ENCODE data around the gene SMARCA2. TPM values are rescaled to one million over a fixed set of nuclear protein-coding genes. Genes with fewer than 3 reads are reported as not detected.

SMARCA2 gene
- polyA plus RNA-seq, 1 donor from 2014 or later: 150 TPM

DNA sequence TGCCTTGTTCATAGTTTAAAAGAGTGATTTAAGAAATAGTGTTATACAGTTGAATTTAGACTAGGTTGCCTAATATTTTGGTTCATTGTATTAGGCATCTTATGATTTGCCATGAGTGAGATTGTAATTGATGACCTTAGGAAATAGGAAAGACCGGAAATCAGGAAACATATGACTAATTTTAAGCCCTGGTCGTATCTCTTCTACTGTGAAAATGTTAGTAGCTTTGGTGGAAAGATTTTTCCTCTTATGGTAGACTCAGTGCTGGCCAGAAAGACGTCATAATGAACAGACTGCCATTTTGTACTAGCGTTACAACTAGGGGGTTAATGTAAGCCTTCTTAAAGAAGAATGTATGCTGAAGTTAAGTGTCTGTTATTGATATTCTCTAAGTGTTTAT is 21.7 kb downstream of the SMARCA2 start:
- Histone ChIP-seq H3K9me2 (ENCODE audit: insufficient read depth, low read length) (no peaks in the 10 kb centered on the region), H2AFZ (ENCODE audit: low read depth, low read length) (no peak overlapping the region), H4K20me1 (ENCODE audit: insufficient read depth) (no peaks in the 10 kb centered on the region), H3K79me2 (replicated peaks; ENCODE audit: insufficient read depth, low read length) (no peaks in the 10 kb centered on the region), H3F3A (ENCODE audit: insufficient read depth, low read length, poor library complexity, severe bottlenecking) (no peaks in the 10 kb centered on the region), H3K4me2 (ENCODE audit: low read length) (no peak overlapping the region), H3K9ac (ENCODE audit: low read length) (no peak overlapping the region), H3K9me3 (ENCODE audit: low read length) (no peaks in the 10 kb centered on the region), H3K4me3 (ENCODE audit: low read length) (no peak overlapping the region), H3K27me3 (ENCODE audit: insufficient read depth, low read depth, low read length) (no peaks in the 10 kb centered on the region), H3K27ac (ENCODE audit: low read length) (no peak overlapping the region), H3K36me3 (ENCODE audit: insufficient read depth, low read length) (peaks cover 3% of the 10 kb centered on the region)
- TF ChIP-seq MXI1 (conservative IDR thresholded peaks at IDR 0.05; ENCODE audit: poor library complexity, severe bottlenecking) (no peak), SMC3 (conservative IDR thresholded peaks at IDR 0.05; ENCODE audit: poor library complexity) (no peak), RAD21 (conservative IDR thresholded peaks at IDR 0.05) (no peak), EZH2 (IDR thresholded peaks at IDR 0.05; ENCODE audit: borderline replicate concordance, insufficient read depth, low read length, poor library complexity, severe bottlenecking) (no peak), EP300 (conservative IDR thresholded peaks at IDR 0.05; ENCODE audit: poor library complexity, severe bottlenecking) (no peak), TAF1 (IDR thresholded peaks at IDR 0.05; ENCODE audit: low read depth) (no peak), POLR2AphosphoS5 (IDR thresholded peaks at IDR 0.05) (no peak)
- TF ChIP-seq, protein P1, sequence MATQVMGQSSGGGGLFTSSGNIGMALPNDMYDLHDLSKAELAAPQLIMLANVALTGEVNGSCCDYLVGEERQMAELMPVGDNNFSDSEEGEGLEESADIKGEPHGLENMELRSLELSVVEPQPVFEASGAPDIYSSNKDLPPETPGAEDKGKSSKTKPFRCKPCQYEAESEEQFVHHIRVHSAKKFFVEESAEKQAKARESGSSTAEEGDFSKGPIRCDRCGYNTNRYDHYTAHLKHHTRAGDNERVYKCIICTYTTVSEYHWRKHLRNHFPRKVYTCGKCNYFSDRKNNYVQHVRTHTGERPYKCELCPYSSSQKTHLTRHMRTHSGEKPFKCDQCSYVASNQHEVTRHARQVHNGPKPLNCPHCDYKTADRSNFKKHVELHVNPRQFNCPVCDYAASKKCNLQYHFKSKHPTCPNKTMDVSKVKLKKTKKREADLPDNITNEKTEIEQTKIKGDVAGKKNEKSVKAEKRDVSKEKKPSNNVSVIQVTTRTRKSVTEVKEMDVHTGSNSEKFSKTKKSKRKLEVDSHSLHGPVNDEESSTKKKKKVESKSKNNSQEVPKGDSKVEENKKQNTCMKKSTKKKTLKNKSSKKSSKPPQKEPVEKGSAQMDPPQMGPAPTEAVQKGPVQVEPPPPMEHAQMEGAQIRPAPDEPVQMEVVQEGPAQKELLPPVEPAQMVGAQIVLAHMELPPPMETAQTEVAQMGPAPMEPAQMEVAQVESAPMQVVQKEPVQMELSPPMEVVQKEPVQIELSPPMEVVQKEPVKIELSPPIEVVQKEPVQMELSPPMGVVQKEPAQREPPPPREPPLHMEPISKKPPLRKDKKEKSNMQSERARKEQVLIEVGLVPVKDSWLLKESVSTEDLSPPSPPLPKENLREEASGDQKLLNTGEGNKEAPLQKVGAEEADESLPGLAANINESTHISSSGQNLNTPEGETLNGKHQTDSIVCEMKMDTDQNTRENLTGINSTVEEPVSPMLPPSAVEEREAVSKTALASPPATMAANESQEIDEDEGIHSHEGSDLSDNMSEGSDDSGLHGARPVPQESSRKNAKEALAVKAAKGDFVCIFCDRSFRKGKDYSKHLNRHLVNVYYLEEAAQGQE (IDR thresholded peaks at IDR 0.05; ENCODE audit: borderline replicate concordance): no peak
- TF ChIP-seq, protein P2, sequence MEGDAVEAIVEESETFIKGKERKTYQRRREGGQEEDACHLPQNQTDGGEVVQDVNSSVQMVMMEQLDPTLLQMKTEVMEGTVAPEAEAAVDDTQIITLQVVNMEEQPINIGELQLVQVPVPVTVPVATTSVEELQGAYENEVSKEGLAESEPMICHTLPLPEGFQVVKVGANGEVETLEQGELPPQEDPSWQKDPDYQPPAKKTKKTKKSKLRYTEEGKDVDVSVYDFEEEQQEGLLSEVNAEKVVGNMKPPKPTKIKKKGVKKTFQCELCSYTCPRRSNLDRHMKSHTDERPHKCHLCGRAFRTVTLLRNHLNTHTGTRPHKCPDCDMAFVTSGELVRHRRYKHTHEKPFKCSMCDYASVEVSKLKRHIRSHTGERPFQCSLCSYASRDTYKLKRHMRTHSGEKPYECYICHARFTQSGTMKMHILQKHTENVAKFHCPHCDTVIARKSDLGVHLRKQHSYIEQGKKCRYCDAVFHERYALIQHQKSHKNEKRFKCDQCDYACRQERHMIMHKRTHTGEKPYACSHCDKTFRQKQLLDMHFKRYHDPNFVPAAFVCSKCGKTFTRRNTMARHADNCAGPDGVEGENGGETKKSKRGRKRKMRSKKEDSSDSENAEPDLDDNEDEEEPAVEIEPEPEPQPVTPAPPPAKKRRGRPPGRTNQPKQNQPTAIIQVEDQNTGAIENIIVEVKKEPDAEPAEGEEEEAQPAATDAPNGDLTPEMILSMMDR (IDR thresholded peaks at IDR 0.05; ENCODE audit: poor library complexity, severe bottlenecking): no peak

DNA sequence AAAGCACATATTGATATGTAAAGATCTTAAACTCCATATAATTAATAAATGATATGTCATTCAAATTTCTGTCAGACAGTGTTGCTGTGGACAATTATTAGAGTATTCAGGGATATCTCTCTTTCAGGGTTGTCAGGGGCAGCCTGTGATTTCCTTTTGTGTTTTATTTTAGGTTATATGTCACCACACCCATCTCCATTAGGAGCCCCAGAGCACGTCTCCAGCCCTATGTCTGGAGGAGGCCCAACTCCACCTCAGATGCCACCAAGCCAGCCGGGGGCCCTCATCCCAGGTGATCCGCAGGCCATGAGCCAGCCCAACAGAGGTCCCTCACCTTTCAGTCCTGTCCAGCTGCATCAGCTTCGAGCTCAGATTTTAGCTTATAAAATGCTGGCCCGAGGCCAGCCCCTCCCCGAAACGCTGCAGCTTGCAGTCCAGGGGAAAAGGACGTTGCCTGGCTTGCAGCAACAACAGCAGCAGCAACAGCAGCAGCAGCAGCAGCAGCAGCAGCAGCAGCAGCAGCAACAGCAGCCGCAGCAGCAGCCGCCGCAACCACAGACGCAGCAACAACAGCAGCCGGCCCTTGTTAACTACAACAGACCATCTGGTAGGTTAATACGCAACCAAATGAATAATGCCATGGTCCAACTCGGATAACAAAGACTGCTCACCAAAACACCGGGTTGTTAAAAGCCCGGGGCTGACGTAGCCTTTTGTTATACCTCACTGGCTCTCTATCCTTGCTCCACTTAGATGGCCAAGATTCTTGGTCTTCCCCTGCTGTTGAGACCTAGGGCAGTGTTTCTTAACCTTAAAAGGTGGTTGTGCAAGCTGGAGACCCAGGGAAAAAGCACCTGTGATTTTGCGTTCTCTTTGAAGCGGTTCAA is 24.4 kb downstream of the SMARCA2 start:
- Histone ChIP-seq H4K20me1 (ENCODE audit: insufficient read depth) (no peaks in the 10 kb centered on the region), H3F3A (ENCODE audit: insufficient read depth, low read length, poor library complexity, severe bottlenecking) (no peaks in the 10 kb centered on the region), H3K4me3 (ENCODE audit: low read length) (no peak overlapping the region), H3K9ac (ENCODE audit: low read length) (no peak overlapping the region), H3K9me2 (ENCODE audit: insufficient read depth, low read length) (no peaks in the 10 kb centered on the region), H3K9me3 (ENCODE audit: low read length) (no peaks in the 10 kb centered on the region), H3K27ac (ENCODE audit: low read length) (no peak overlapping the region), H3K27me3 (ENCODE audit: insufficient read depth, low read depth, low read length) (no peaks in the 10 kb centered on the region), H3K4me2 (ENCODE audit: low read length) (no peak overlapping the region), H2AFZ (ENCODE audit: low read depth, low read length) (no peak overlapping the region), H3K79me2 (replicated peaks; ENCODE audit: insufficient read depth, low read length) (no peaks in the 10 kb centered on the region), H3K36me3 (ENCODE audit: insufficient read depth, low read length) (no peaks in the 10 kb centered on the region)
- TF ChIP-seq EP300 (conservative IDR thresholded peaks at IDR 0.05; ENCODE audit: poor library complexity, severe bottlenecking) (no peak), SMC3 (conservative IDR thresholded peaks at IDR 0.05; ENCODE audit: poor library complexity) (no peak), TAF1 (IDR thresholded peaks at IDR 0.05; ENCODE audit: low read depth) (no peak), EZH2 (IDR thresholded peaks at IDR 0.05; ENCODE audit: borderline replicate concordance, insufficient read depth, low read length, poor library complexity, severe bottlenecking) (no peak), POLR2AphosphoS5 (IDR thresholded peaks at IDR 0.05) (no peak), MXI1 (conservative IDR thresholded peaks at IDR 0.05; ENCODE audit: poor library complexity, severe bottlenecking) (no peak), RAD21 (conservative IDR thresholded peaks at IDR 0.05) (no peak)
- TF ChIP-seq, protein P1 (IDR thresholded peaks at IDR 0.05; ENCODE audit: borderline replicate concordance): no peak
- TF ChIP-seq, protein P2 (IDR thresholded peaks at IDR 0.05; ENCODE audit: poor library complexity, severe bottlenecking): no peak
